LNCAP (cell line): ENCODE measurements around the gene SIGLEC1.

Experiments used
- TF ChIP-seq, protein P1 (sequence below): fragments of 450-650 bp; IDR thresholded peaks from 2 replicates; pipeline ENCODE4 v1.5.1; 2017; ENCODE audit warnings: mild to moderate bottlenecking

SIGLEC1 gene

DNA sequence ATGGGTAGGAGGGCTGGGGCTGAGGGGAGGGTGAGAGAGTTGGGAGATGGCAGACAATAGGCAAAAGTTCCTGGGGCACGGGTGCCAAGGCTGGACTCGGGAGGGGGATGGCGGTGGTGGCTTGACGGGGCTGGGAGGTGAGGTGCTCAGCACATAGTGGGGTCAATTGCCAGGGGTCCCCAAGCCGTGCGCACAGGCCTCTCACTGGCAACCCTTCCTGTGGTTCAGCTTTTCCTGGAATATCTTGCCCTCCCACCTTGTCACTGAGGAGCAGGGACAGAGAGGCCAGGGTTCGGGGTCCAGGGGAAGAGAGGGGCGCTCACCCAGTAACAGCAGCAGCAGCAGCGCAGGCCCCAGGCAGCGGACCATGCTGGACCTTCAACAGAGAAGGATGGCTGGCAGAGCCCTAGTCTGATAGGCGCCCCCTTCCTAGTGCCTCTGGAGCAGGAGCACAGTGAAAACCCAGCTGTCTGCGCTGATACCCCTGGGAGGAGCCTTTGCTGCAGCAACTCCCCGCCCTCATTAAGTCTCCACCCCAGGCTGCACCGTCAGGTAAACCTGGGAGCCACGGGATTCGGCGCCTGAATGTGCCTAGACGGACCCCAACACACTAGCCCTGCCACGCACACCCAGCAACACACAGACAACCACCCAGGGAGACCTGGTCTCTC is 49.2 kb downstream of the SIGLEC1 start, which contains the start of gene GFRA4:
GFRA4 (minus strand) TSS at position 369 of the 671 bp plus-strand sequence; CDS start at position 369, 0 bp downstream.
- TF ChIP-seq, protein P1, sequence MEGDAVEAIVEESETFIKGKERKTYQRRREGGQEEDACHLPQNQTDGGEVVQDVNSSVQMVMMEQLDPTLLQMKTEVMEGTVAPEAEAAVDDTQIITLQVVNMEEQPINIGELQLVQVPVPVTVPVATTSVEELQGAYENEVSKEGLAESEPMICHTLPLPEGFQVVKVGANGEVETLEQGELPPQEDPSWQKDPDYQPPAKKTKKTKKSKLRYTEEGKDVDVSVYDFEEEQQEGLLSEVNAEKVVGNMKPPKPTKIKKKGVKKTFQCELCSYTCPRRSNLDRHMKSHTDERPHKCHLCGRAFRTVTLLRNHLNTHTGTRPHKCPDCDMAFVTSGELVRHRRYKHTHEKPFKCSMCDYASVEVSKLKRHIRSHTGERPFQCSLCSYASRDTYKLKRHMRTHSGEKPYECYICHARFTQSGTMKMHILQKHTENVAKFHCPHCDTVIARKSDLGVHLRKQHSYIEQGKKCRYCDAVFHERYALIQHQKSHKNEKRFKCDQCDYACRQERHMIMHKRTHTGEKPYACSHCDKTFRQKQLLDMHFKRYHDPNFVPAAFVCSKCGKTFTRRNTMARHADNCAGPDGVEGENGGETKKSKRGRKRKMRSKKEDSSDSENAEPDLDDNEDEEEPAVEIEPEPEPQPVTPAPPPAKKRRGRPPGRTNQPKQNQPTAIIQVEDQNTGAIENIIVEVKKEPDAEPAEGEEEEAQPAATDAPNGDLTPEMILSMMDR, result no peak
